GM21381 (cell line): ENCODE data around the gene PPP4R3B.
"Not testable (repeated sequence)": the region's sequence is repeated elsewhere in the genome, so short reads cannot be mapped to it uniquely, and the experiment has no call there.

ENCODE experiments used
- ATAC-seq: cut with Tn5 transposase; IDR thresholded peaks from one replicate; pipeline ENCODE4 v1.9.1; 2021; ENCODE audit warnings: mild to moderate bottlenecking, moderate library complexity; ENCODE audit not compliant: unreplicated experiment

PPP4R3B gene

GRCh38 chr2:55596795-55597194 is 20.6 kb downstream of the PPP4R3B start:
- not testable (repeated sequence) for ATAC-seq

- ATAC-seq: no peak
Measured at GRCh38 chr2:55595536-55595935, 21.9 kb downstream of the PPP4R3B start.

GRCh38 chr2:55592130-55592529 is 25.3 kb downstream of the PPP4R3B start:
- no peak for ATAC-seq

GRCh38 chr2:55590810-55591440 is 26.5 kb downstream of the PPP4R3B start:
- ATAC-seq: peak; percentile 70

GRCh38 chr2:55585451-55586080 is 31.9 kb downstream of the PPP4R3B start:
- no peak for ATAC-seq

GRCh38 chr2:55581874-55582547 is 35.4 kb downstream of the PPP4R3B start:
- ATAC-seq: no peak

GRCh38 chr2:55581435-55581834 is 36.0 kb downstream of the PPP4R3B start:
- ATAC-seq: no peak

- not testable (repeated sequence) for ATAC-seq
Measured at GRCh38 chr2:55569002-55569401, 48.4 kb downstream of the PPP4R3B start.

GRCh38 chr2:55567298-55567697 is 50.1 kb downstream of the PPP4R3B start:
- no peak for ATAC-seq

GRCh38 chr2:55565613-55566012 is 51.8 kb downstream of the PPP4R3B start:
- no peak for ATAC-seq

GRCh38 chr2:55560855-55561254 is 56.6 kb downstream of the PPP4R3B start:
- ATAC-seq: no peak

GRCh38 chr2:55556809-55557208 is 60.6 kb downstream of the PPP4R3B start:
- no peak for ATAC-seq

GRCh38 chr2:55555977-55556376 is 61.4 kb downstream of the PPP4R3B start:
- no peak for ATAC-seq

GRCh38 chr2:55553321-55553720 is 64.1 kb downstream of the PPP4R3B start:
- no peak for ATAC-seq

GRCh38 chr2:55550368-55551102 is 66.9 kb downstream of the PPP4R3B start:
- no peak for ATAC-seq

- ATAC-seq: not testable (repeated sequence)
Measured at GRCh38 chr2:55547679-55548078, 69.7 kb downstream of the PPP4R3B start.

- ATAC-seq: no peak
Measured at GRCh38 chr2:55547001-55547400, 70.4 kb downstream of the PPP4R3B start.

- no peak for ATAC-seq
Measured at GRCh38 chr2:55530539-55531081, 86.8 kb downstream of the PPP4R3B start.

- no peak for ATAC-seq
Measured at GRCh38 chr2:55526174-55526573, 91.2 kb downstream of the PPP4R3B start.

GRCh38 chr2:55524884-55525437 is 92.5 kb downstream of the PPP4R3B start:
- ATAC-seq: no peak
